HG03378 (cell line): Measurements from ENCODE around the gene KIR2DL1.
"Not testable (repeated sequence)": the region's sequence is repeated elsewhere in the genome, so short reads cannot be mapped to it uniquely, and the experiment has no call there.

Source experiments
- ATAC-seq: cut with Tn5 transposase; IDR thresholded peaks from one replicate; pipeline ENCODE4 v1.9.1; 2021; ENCODE audit warnings: mild to moderate bottlenecking, moderate library complexity; ENCODE audit not compliant: unreplicated experiment

The KIR2DL1 gene

DNA sequence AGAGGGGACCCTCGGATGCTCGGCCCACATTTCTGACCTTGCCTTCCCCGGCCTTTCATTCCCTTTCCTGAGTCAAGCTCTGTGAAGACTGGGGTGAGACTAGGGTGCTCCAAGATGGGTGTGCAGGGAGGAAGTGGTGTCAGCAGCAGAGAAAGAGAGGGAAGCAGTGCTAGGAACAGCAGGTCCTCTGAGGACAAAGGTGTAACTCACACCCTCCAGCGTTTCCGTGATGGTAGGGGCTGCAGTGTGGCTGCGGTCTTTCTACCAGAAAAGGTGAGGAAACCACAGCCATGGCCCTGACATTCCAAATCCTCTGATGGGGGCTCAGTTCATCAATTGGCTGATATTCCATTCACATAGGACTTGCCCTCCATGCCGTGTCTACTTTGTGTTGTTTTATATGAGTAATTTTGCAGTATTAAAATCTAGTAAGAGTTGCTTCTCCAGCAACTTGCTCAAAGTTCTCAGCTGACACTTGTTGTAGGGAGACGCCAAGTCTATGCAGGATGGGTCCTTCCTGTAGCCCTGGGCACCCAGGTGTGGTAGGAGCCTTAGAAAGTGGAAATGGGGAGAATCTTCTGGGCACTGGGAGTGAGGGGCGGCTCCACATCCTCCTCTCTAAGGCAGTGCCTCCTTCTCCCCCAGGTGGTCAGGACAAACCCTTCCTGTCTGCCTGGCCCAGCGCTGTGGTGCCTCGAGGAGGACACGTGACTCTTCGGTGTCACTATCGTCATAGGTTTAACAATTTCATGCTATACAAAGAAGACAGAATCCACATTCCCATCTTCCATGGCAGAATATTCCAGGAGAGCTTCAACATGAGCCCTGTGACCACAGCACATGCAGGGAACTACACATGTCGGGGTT is 48.3 kb downstream of the KIR2DL1 start:
- ATAC-seq, result no peak

DNA sequence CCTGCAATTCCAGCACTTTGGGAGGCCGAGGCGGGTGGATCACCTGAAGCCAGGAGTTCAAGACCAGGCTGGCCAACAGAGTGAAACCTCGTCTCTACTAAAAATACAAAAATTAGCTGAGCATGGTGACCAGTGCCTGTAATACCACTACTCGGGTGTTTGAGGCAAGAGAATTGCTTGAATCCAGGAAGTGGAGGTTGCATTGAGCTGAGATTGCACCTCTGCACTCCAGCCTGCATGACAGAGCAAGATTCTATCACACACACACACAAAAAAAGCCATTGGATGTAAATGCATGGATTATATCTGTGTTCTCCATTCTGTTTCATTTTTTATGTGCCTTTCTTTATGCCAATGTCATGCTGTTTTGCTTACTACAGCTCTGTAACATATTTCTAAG is 54.8 kb downstream of the KIR2DL1 start:
- ATAC-seq, result not testable (repeated sequence)

DNA sequence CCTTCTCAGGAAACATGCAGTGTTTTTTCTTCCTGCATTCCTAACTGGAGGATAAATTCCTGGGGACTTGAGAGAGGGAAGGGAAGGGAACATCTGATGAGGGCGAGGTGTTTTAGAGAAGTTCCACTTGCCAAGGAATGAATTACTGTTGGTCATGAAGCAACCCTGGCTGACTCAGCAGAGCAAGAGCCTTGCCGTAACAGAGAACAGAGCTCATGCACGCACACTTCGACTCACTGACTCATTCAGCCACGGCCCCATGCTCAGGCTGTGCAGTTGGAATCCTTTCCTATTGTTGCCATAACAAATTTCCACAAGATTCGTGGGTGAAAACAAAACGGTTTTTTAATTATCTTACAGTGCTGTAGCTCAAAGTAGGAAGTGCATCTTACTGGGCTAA is 55.7 kb downstream of the KIR2DL1 start:
- ATAC-seq, result not testable (repeated sequence)

DNA sequence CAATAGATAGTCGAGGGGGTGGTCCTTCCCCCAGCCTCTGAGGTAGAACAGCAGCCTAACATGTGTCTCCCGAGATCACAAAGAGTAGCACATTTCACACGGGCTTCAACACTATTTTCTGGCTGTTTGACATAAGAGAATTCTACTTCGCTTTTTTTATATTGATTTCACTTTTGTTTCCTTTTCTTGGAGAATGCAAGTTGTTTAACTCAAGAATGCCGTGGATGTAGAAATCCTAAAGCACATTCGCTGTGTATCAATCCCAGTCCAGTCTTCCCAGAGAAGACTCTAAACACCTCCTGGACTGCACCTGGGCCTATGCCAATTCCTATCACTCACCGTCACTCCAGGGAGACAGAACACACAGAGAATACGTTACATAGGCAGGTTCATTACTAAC is 58.5 kb downstream of the KIR2DL1 start:
- ATAC-seq, result not testable (repeated sequence)

DNA sequence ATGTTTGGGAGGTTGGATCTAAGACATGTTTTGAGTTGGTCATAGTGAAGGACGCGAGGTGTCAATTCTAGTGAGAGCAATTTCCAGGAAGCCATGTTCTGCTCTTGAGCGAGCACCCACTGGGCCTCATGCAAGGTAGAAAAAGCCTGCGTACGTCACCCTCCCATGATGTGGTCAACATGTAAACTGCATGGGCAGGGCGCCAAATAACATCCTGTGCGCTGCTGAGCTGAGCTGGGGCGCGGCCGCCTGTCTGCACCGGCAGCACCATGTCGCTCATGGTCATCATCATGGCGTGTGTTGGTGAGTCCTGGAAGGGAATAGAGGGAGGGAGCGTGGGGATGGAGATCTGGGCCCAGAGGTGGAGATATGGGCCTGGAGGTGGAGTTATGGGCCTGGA is 62.9 kb downstream of the KIR2DL1 start, which contains the start of gene KIR2DS4:
TSS of gene KIR2DS4 (plus strand) at position 181 of the 400 bp plus-strand sequence.
- ATAC-seq, result not testable (repeated sequence)
